Adipose tissue (tissue), 3 donors: Measurements from ENCODE around the gene TUBB. TPM values are rescaled to one million over a fixed set of nuclear protein-coding genes. Genes with fewer than 3 reads are reported as not detected.
A peak's percentile ranks its signal among the peaks of the same experiment; 100 is the strongest.

Experiments
- H3K27ac ChIP-seq: one replicate; pipeline ENCODE4 v1.5.1; 2013; ENCODE audit warnings: low read depth, low read length
- WGBS, 3 donors: extraction: QIAGEN DNeasy Blood & Tissue Kit; methylation state at CpG; one replicate each; pipeline ENCODE4 v1.1.7; 2013; 5-methylcytosine and 5-hydroxymethylcytosine counted together
- polyA plus RNA-seq, 3 donors: library from polyadenylated mRNA; stranded (reverse); fragments of 200-250 nt; gene quantifications; one replicate each; pipeline ENCODE4 v1.2.3, GENCODE V29; 2013
- donor health status: healthy with polysubstance abuse.
- donor health status: Bipolar disorder and iron deficiency.
- donor health status: healthy.

TUBB gene
- polyA plus RNA-seq, 3 donors: 166 to 400 (median 269) TPM

GRCh38 chr6:30726506-30727413, 6.6 kb downstream of the TUBB start:
- 84 to 90% (median 89%) methylated on average over 8 to 11 of the region's 11 CpGs for WGBS, 3 donors

GRCh38 chr6:30727920-30728553, 7.9 kb downstream of the TUBB start:
- H3K27ac ChIP-seq: no peak overlapping the region
- 56 to 64% (median 61%) methylated on average over 7 of the region's 7 CpGs for WGBS, 3 donors

More at GRCh38 chr6:30726506-30727413, 6.6 kb downstream of the TUBB start:
- no peak overlapping the region for H3K27ac ChIP-seq

GRCh38 chr6:30730601-30731435, 10.7 kb downstream of the TUBB start:
- no peak overlapping the region for H3K27ac ChIP-seq
- WGBS, 3 donors: 29 to 46% (median 38%) methylated on average over 30 of the region's 30 CpGs

- WGBS, 3 donors: 90 to 95% (median 95%) methylated on average over 12 of the region's 12 CpGs
- no peak overlapping the region for H3K27ac ChIP-seq
Measured at GRCh38 chr6:30732237-30732943, 12.2 kb downstream of the TUBB start.

GRCh38 chr6:30735668-30736314, 15.6 kb downstream of the TUBB start:
- no peak overlapping the region for H3K27ac ChIP-seq
- 83 to 89% (median 85%) methylated on average over 8 of the region's 8 CpGs for WGBS, 3 donors

- 80 to 90% (median 89%) methylated on average over 6 of the region's 6 CpGs for WGBS, 3 donors
- no peak overlapping the region for H3K27ac ChIP-seq
Measured at GRCh38 chr6:30738532-30738931, 18.4 kb downstream of the TUBB start.

- WGBS, 3 donors: 92 to 97% (median 95%) methylated on average over 2 of the region's 2 CpGs
- H3K27ac ChIP-seq: no peak overlapping the region
Measured at GRCh38 chr6:30740540-30740870, 20.4 kb downstream of the TUBB start.

- 70 to 74% (median 70%) methylated on average over 8 of the region's 8 CpGs for WGBS, 3 donors
Measured at GRCh38 chr6:30741063-30741779, 21.1 kb downstream of the TUBB start.

GRCh38 chr6:30741789-30742315, 21.7 kb downstream of the TUBB start:
- 3 to 11% (median 10%) methylated on average over 11 to 13 of the region's 13 CpGs for WGBS, 3 donors
- peak overlapping the region; percentile 91 for H3K27ac ChIP-seq

More at GRCh38 chr6:30741063-30741779, 21.1 kb downstream of the TUBB start:
- peak overlapping the region; percentile 91 for H3K27ac ChIP-seq

GRCh38 chr6:30742316-30743098, 22.4 kb downstream of the TUBB start, which contains the start of gene FLOT1:
FLOT1 (minus strand) TSS chr6:30742687; CDS start chr6:30742189, 498 bp downstream.
- 0% methylated on average over 46 to 62 of the region's 66 CpGs for WGBS, 3 donors

GRCh38 chr6:30743099-30744053, 23.2 kb downstream of the TUBB start:
- 6 to 8% (median 8%) methylated on average over 54 to 55 of the region's 55 CpGs for WGBS, 3 donors
- H3K27ac ChIP-seq: peak overlapping the region; percentile 92

More at GRCh38 chr6:30742316-30743098, 22.4 kb downstream of the TUBB start, which contains the start of gene FLOT1:
- peak within 1 kb of the TSS; percentile 92 for H3K27ac ChIP-seq

GRCh38 chr6:30744054-30744805, 24.1 kb downstream of the TUBB start, which contains the start of gene IER3:
IER3 (minus strand) TSS chr6:30744547; CDS start chr6:30744518, 29 bp downstream.
- H3K27ac ChIP-seq: peak within 1 kb of the TSS; percentile 92
- 1 to 2% (median 1%) methylated on average over 54 of the region's 54 CpGs for WGBS, 3 donors

GRCh38 chr6:30747300-30747687, 27.1 kb downstream of the TUBB start:
- WGBS, 3 donors: 66 to 80% (median 71%) methylated on average over 1 of the region's 1 CpG
- no peak overlapping the region for H3K27ac ChIP-seq
